ENCODE data around the gene SMPD3. TPM values are rescaled to one million over a fixed set of nuclear protein-coding genes. Genes with fewer than 3 reads are reported as not detected.

The SMPD3 gene
- total RNA-seq, 1 experiment from 2014 or later = 0.89 TPM

DNA sequence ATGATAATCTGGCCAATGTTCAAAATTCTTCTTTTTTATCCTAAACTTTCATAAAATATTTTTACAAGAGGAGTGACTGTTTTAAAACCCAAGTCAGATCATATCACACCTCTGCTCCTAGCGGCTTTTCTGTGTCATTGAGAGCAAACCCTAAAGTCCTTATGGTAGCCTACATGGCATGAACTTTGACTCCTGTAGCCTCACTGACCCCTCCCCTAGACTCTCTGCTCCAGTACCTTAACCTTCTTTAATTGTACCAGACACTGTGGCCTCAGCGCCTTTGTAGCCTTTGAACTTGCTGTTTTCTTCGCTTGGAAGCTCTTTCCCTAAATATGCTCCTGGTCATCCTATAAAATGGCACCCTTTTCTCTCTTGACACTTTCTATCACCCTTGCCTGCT lies 7.3 kb upstream of the SMPD3 start:
- Histone ChIP-seq H3K4me2 (ENCODE audit: low read length) (no peak overlapping the region), H3K9me3 (ENCODE audit: control insufficient read depth in 1 of 2, insufficient read depth in 1 of 2, low read depth in 1 of 2, low read length in 2 of 2) (no peaks in the 10 kb centered on the region), H3K9me2 (ENCODE audit: insufficient read depth) (no peaks in the 10 kb centered on the region), H3K36me3 (ENCODE audit: control insufficient read depth in 1 of 2, insufficient read depth in 2 of 2, low read length in 2 of 2) (no peaks in the 10 kb centered on the region), H3K4me3 (replicated peaks in 1 of 2; ENCODE audit: low read depth in 1 of 2, low read length in 2 of 2) (no peak overlapping the region), H3K79me2 (ENCODE audit: insufficient read depth, low read length) (no peaks in the 10 kb centered on the region), H3K27ac (ENCODE audit: low read depth, low read length) (no peak overlapping the region), H4K20me1 (ENCODE audit: insufficient read depth) (no peaks in the 10 kb centered on the region), H3K4me1 (ENCODE audit: control insufficient read depth in 1 of 2, insufficient read depth in 2 of 2, low read length in 2 of 2) (no peaks in the 10 kb centered on the region), H2AFZ (ENCODE audit: low read depth, low read length, poor library complexity, severe bottlenecking) (no peak overlapping the region), H3K27me3 (ENCODE audit: insufficient read depth, low read length) (peaks cover 11% of the 10 kb centered on the region), H3K9ac (ENCODE audit: low read length) (no peak overlapping the region)
- CTCF ChIA-PET = no interaction called here
- DNase-seq (ENCODE audit: low read depth, low spot score) (no peak), ATAC-seq (no peak)
- no peak for TF ChIP-seq FOSL1 (IDR thresholded peaks at IDR 0.05; ENCODE audit: low read depth)
- no peak for TF ChIP-seq CEBPB (IDR thresholded peaks at IDR 0.05; ENCODE audit: low read depth)
- no peak for TF ChIP-seq SIN3A (IDR thresholded peaks at IDR 0.05; ENCODE audit: low read depth)
- TF ChIP-seq REST (IDR thresholded peaks at IDR 0.05; ENCODE audit: low read depth) = no peak
- TF ChIP-seq EZH2 (IDR thresholded peaks at IDR 0.05) = no peak
- TF ChIP-seq, protein P1, sequence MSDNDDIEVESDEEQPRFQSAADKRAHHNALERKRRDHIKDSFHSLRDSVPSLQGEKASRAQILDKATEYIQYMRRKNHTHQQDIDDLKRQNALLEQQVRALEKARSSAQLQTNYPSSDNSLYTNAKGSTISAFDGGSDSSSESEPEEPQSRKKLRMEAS (IDR thresholded peaks at IDR 0.05) = no peak
- TF ChIP-seq JUND (IDR thresholded peaks at IDR 0.05) = no peak
- TF ChIP-seq SRF (IDR thresholded peaks at IDR 0.05; ENCODE audit: low read depth) = no peak
- TF ChIP-seq, protein P2, sequence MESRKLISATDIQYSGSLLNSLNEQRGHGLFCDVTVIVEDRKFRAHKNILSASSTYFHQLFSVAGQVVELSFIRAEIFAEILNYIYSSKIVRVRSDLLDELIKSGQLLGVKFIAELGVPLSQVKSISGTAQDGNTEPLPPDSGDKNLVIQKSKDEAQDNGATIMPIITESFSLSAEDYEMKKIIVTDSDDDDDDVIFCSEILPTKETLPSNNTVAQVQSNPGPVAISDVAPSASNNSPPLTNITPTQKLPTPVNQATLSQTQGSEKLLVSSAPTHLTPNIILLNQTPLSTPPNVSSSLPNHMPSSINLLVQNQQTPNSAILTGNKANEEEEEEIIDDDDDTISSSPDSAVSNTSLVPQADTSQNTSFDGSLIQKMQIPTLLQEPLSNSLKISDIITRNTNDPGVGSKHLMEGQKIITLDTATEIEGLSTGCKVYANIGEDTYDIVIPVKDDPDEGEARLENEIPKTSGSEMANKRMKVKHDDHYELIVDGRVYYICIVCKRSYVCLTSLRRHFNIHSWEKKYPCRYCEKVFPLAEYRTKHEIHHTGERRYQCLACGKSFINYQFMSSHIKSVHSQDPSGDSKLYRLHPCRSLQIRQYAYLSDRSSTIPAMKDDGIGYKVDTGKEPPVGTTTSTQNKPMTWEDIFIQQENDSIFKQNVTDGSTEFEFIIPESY (IDR thresholded peaks at IDR 0.05; ENCODE audit: extremely low read depth, insufficient replicate concordance, low read length) = no peak
- TF ChIP-seq ZNF274 (IDR thresholded peaks at IDR 0.05; ENCODE audit: low read depth, low read length) = no peak
- no peak for TF ChIP-seq ZFX (IDR thresholded peaks at IDR 0.05)
- TF ChIP-seq EZH2phosphoT487 (IDR thresholded peaks at IDR 0.05; ENCODE audit: borderline replicate concordance) = no peak
- no peak for TF ChIP-seq SP1 (IDR thresholded peaks at IDR 0.05; ENCODE audit: low read depth)
- TF ChIP-seq CTCF (IDR thresholded peaks at IDR 0.05 in 2 of 3, conservative IDR thresholded peaks at IDR 0.05 in 1 of 3; ENCODE audit: borderline replicate concordance in 1 of 3, insufficient read depth in 1 of 3, low read depth in 2 of 3, low read length in 2 of 3) = no peak
- TF ChIP-seq, protein P3, sequence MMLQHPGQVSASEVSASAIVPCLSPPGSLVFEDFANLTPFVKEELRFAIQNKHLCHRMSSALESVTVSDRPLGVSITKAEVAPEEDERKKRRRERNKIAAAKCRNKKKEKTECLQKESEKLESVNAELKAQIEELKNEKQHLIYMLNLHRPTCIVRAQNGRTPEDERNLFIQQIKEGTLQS (IDR thresholded peaks at IDR 0.05) = no peak
- POLR2A ChIA-PET = no interaction called here
- BruUV-seq (replicated peaks) = no TSS peak
- intact Hi-C loops (cut with micrococcal nuclease) = no loop called here
- RAD21 ChIA-PET (ENCODE audit: low non-redundant PET in 1 of 2, low total read pairs in 2 of 2, uncharacterized antibody in 2 of 2, unreplicated experiment in 2 of 2) = no interaction called here

Data from HCT116 (cell line).